Omental fat pad (tissue), 4 donors: ENCODE results near the gene TP53AIP1. TPM values are rescaled to one million over a fixed set of nuclear protein-coding genes. Genes with fewer than 3 reads are reported as not detected.

Experiments used
- ATAC-seq: fragments of 150-250 bp; one replicate; pipeline ENCODE4 v1.9.1; 2016; ENCODE audit warnings: mild to moderate bottlenecking, moderate library complexity; ENCODE audit not compliant: low FRiP score
- DNase-seq: peaks from one replicate; pipeline ENCODE4 v3.0.0-alpha.2; 2019; ENCODE audit warnings: low spot score
- total RNA-seq, 4 donors: library from RNA; depleted of rRNA; stranded (reverse); fragments of >200 nt; gene quantifications; one replicate each; pipeline ENCODE4 v1.1.0, GENCODE V29; 2016
- TF ChIP-seq, protein P1 (sequence below), 3 donors: fragments of 450-650 bp; IDR thresholded peaks; one replicate each; pipeline ENCODE4 v1.5.1; 2016 to 2017; ENCODE audit warnings: antibody characterized with exemption in 3 of 3, mild to moderate bottlenecking in 3 of 3, moderate library complexity in 2 of 3

The TP53AIP1 gene
- total RNA-seq, 4 donors from 2014 or later: 0.24 to 0.37 TPM; not detected in 2

DNA sequence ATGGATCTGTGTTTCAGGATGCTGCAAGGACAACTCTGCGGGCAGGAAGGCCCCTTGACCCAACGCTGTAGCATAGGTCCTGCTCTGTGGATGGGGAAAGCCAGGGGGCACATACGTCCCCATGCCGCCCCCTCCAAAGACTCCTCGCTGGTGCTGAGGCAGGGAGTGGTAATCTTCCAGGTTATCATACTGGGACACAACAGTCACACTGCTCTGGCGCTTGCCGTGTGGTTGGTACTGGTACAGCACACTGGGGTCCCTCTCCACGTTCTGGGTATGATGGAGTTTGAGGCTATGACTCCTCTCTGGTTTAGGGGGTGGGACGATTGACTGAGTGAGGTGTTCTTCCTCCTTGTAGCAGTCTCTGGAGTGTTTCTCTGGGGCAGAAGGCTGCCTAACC is 26.2 kb upstream of the TP53AIP1 start:
- TF ChIP-seq, protein P1, sequence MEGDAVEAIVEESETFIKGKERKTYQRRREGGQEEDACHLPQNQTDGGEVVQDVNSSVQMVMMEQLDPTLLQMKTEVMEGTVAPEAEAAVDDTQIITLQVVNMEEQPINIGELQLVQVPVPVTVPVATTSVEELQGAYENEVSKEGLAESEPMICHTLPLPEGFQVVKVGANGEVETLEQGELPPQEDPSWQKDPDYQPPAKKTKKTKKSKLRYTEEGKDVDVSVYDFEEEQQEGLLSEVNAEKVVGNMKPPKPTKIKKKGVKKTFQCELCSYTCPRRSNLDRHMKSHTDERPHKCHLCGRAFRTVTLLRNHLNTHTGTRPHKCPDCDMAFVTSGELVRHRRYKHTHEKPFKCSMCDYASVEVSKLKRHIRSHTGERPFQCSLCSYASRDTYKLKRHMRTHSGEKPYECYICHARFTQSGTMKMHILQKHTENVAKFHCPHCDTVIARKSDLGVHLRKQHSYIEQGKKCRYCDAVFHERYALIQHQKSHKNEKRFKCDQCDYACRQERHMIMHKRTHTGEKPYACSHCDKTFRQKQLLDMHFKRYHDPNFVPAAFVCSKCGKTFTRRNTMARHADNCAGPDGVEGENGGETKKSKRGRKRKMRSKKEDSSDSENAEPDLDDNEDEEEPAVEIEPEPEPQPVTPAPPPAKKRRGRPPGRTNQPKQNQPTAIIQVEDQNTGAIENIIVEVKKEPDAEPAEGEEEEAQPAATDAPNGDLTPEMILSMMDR (IDR thresholded peaks at IDR 0.05): no peak
- DNase-seq (no peak), ATAC-seq (no peak)

DNA sequence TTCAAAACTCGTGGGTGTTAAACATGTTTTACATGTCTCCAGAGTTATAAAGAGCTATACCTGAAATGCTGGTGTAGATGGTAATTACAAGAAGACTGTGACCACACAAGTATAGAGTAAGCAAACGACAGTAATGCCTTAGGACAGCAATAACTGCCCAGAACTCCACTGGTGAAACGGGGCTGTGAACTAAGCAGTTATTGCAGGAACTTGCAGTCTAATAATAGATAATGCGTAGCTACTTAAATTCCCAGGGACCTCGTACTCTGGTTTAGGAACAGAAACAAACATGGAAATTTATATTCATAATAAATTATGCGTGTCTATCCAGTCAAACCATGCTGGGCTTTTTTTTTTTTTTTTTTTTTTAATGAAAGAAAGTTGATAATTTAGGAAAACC is 24.9 kb upstream of the TP53AIP1 start:
- TF ChIP-seq, protein P1 (IDR thresholded peaks at IDR 0.05): no peak
- no peak for DNase-seq
- ATAC-seq: no peak

DNA sequence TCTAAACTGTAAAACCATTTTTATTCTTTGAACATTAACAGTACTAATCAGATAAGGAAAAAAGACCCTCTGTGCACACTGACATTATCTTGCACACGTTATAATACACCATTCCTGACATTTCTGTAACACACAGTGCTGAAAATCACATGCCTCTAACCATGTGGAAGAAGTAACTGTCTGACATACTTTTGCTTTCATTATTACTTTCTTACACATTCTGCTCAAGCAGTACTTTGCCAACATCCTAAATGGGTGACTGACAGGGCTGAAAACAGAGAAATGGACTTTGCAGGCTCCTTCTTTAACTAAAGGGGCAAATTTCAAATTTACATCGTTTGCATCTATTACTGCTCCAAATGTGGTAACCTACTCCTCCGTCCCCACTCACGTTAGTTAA is 22.8 kb upstream of the TP53AIP1 start:
- DNase-seq (no peak), ATAC-seq (no peak)

DNA sequence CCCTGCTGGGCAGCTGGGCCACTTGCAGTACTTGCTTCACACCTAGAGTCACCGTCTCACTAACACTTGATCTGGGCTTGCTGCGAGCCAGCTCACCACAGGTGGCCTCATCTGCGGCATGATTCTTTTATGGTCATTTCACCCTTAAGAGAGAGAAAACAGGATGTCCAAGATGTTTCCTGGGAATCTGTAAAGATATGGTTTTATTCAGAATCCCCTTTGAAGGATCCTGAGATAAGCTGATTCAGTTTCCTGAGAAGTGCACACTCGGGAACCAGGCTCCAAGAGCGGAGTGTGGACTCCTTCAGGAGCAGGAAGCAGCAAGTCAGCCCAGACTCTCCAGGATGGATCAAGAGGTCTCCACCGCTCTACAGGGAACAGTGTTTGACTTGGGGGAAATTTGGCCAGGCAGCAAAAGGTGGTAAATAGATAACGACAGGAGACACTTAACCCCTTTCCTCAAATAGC is 21.8 kb upstream of the TP53AIP1 start:
- ATAC-seq (no peak), DNase-seq (no peak)
- TF ChIP-seq, protein P1 (IDR thresholded peaks at IDR 0.05): no peak

More for the DNA sequence above, 22.8 kb upstream of the TP53AIP1 start:
- TF ChIP-seq, protein P1 (IDR thresholded peaks at IDR 0.05): no peak

DNA sequence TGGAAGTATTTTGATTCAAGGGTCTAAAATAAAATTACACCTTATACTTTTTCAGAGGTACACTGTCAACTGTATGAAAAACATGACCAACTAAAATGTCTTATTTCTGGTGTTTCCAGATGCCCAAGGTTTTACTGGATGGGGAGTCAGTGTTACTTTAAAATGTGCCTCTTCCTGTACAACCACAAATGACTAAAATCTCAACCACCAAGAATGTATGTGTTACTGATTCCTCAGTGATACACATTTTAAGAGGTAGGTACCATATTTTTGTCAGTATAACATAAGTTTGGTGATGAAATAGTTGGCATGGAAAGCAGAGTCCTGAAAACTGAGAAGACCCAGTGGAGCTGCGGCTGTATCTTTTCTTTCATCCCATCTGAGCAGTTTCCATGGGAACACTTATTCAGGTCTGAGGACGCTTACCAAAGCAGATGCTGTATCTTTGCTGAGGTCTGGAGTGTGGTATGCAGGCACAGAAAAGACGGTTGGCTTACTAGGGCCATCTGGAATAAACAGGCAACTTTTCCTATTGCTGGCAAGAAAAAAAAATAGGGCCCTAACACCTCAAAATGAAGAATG is 21.2 kb upstream of the TP53AIP1 start:
- no peak for ATAC-seq
- TF ChIP-seq, protein P1 (IDR thresholded peaks at IDR 0.05): no peak
- no peak for DNase-seq

DNA sequence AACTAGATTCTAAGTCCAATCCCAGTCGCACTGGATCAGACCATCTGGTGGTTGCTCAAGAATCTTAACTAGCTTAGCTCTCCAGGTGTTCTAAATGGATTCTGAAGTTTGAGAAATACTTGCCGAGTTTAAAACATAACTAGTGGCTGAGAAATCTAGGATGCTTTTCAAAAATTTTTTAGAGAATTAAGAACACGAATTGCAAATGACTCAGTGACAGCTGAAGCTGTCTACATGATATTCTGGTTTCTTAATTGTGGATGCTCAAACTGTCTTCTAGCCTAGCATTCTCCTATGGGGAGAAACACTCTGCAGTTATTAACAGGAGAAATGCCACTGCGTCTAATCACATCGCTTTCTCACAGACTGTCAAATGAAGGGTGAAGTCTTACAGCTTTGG is 20.2 kb upstream of the TP53AIP1 start:
- TF ChIP-seq, protein P1 (IDR thresholded peaks at IDR 0.05): no peak
- no peak for DNase-seq
- no peak for ATAC-seq

DNA sequence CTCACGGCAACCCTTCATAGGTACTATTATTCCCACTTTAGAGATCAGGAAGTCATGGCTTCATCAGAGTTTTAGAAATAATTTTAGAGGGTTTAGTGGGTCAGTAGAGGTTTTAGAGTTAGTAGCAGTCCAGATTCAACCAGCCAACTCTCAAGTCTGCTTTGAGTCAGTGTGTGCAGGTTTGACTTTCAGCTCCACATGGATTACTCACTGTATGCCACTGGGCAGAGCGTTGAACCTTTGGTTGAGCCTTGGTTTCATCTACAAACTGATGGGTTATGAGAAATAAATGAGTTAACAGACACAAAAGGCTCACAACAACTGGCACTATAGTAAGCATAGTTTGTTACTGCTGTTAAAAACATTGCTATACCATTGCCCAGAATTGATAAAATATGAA is 19.0 kb upstream of the TP53AIP1 start:
- ATAC-seq (no peak), DNase-seq (no peak)
- TF ChIP-seq, protein P1 (IDR thresholded peaks at IDR 0.05): no peak
